OCI-LY7 (cell line): ENCODE measurements around the gene DNAI2.

ENCODE experiments used
- CTCF ChIP-seq: fragments of 200-600 bp; sonication (generic); conservative IDR thresholded peaks from 2 replicates; pipeline ENCODE4 v1.5.1; 2014; ENCODE audit warnings: mild to moderate bottlenecking, antibody characterized with exemption, low read length, moderate library complexity, mixed read lengths
- EZH2phosphoT487 ChIP-seq: fragments of 200-600 bp; sonication (generic); IDR thresholded peaks from 2 replicates; pipeline ENCODE4 v1.6.1; 2018; ENCODE audit warnings: low read depth, borderline replicate concordance, mild to moderate bottlenecking, mixed run types, antibody characterized with exemption, low read length, moderate library complexity, mixed read lengths

- TF ChIP-seq CTCF: no peak
- TF ChIP-seq EZH2phosphoT487: no peak
These were observed 40.1 kb upstream of the DNAI2 start for GRCh38 chr17:74233937-74234336.
